Left forelimb (tissue), 1 donor: ENCODE results near the gene RPL12.
A peak's percentile ranks its signal among the peaks of the same experiment; 100 is the strongest.
"Not testable (repeated sequence)": the region's sequence is repeated elsewhere in the genome, so short reads cannot be mapped to it uniquely, and the experiment has no call there.

ENCODE experiments used
- DNase-seq: peaks from one replicate; pipeline ENCODE4 v3.0.0-alpha.2; 2018; ENCODE audit warnings: low spot score

RPL12 gene

DNA sequence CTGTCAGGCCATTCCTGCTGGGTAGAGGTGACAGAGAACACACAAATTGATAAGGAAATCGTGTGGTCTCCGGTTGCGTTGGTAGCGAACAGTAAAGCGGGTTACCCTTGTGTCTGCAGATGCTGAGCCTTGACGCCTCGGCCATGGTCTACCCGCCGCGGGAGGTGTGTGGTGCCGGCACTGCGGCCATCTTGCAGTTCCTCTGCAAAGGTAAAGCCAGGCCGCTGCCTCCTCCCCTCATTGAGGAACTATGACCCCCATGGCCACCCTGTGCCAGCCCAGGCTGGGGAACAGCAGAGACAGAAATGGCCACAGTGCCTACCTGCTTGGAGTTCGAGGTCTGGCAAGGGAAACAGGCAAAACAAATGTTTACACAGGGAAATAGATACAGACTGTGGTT lies 16.4 kb upstream of the RPL12 start:
- no peak for DNase-seq

DNA sequence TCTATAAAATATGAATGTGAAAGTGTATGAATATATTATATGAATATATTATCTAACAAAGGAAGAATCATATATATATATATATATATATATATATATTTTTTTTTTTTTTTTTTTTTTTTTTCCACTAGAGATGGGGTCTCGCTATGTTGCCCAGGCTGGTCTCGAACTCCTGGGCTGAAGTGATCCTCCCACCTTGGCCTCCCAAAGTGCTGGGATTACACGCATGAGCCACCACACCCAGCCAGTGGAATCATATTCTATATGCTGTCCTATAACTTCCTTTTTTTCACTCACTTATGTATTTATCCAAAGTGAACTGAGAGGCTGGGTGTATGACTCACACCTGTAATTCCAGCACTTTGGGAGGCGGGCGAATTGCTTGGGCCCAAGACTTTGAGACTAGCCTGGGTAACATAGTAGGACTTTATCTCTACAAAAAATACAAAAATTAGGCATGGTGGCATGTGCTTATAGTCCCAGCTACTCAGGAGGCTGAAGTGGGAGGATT lies 15.3 kb upstream of the RPL12 start:
- not testable (repeated sequence) for DNase-seq

DNA sequence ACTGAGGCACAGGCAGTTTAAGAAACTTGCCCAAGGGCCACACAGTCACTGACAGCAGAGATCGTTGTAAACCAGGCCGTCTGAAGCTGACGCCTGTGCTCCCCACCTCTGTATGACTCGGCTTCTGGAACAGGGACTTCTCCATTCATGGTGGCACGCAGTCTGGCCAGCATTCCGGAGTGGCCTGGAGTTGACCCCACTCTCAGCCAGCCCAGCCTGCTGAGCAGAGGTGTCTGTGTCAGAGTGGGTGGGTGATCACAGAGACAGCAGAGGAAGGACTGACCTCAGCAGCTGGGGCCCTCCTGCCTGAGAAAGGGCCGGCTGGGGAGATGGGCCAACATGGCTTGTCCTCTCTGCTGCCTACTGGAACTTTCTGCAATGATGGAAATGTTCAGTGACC lies 12.7 kb upstream of the RPL12 start:
- no peak for DNase-seq

DNA sequence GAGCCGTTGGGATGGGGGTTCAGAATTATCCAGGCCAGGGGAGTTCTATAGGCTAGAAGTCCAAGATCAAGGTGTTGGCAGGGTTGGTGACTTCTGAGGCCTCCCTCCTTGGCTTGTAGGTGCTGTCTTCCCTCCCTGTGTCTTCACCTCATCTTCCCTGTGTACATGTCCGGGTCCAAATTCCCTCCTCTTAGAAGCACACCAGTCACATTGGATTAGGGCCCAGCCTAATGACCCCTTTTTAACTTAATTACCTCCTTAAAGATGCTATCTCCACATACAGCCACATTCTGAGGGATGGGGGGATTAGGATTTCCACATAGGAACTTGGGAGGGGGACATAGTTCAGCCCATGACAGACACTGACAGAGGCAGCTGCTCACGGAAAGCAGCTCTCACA lies 12.2 kb upstream of the RPL12 start:
- no peak for DNase-seq

DNA sequence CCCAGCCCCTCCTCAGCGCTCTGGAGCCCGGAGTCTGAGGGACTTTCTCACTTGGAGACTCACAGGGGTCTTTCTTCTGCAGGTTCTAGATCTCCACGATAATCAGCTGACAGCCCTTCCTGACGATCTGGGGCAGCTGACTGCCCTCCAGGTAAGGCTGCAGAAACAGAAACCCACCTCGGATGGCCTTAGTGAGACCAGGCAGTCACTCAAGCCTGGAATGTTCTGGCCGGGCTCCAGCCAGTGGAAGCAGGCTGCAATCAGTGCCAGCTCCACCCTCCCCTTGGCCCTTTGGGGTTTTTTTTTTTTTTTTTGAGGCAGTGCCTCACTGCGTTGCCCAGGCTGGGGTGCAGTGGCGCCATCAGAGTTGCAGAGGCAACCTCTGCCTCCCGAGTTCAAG lies 7.7 kb upstream of the RPL12 start:
- no peak for DNase-seq

- DNase-seq: no peak
Measured at GRCh38 chr9:127457191-127457878, 6.1 kb upstream of the RPL12 start.

- no peak for DNase-seq
Measured at GRCh38 chr9:127455324-127455992, 4.3 kb upstream of the RPL12 start.

GRCh38 chr9:127452691-127453090 lies 1.5 kb upstream of the RPL12 start:
- no peak for DNase-seq

GRCh38 chr9:127451858-127452656 lies 851 bp upstream of the RPL12 start:
- peak; percentile 73 for DNase-seq

DNA sequence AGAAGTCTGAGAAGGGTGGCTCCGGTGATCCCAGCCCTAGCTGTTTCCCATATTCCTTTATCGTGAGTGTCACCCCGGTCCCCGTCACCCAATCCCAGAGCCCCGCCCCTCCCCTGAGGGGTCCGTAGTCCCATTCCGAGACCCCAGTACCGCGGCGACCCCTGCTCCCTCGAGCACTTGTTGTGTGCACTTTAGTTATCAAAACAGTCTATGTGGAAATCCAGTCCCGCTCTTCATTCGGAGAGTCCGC lies 327 bp upstream of the RPL12 start:
- DNase-seq: no peak

DNA sequence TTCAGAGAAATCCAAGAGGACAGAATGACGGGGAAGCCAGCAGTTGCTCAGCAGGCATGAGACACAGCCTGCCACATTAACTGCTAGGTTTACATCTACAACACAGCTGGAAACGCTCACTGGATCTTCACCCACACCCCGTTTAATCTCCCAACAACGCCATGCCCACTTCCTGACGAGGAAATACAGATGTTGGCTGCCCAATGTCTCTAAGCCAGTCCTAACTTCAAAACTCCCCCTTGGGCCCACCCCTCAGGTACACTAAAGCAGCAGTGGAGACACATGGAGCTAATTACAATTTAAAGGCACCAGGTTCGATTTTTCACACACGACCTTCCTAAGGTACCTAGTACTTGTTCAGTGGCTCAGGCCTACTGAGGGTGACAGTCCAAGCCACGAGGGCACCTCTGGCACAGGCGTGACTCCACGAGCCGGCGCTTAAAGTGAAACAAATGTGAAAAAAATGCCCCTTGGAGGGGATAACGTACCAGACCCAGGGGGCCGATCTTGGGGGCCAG lies 904 bp downstream of the RPL12 start:
- DNase-seq: no peak

GRCh38 chr9:127449332-127449966 lies 1.8 kb downstream of the RPL12 start:
- DNase-seq: no peak

DNA sequence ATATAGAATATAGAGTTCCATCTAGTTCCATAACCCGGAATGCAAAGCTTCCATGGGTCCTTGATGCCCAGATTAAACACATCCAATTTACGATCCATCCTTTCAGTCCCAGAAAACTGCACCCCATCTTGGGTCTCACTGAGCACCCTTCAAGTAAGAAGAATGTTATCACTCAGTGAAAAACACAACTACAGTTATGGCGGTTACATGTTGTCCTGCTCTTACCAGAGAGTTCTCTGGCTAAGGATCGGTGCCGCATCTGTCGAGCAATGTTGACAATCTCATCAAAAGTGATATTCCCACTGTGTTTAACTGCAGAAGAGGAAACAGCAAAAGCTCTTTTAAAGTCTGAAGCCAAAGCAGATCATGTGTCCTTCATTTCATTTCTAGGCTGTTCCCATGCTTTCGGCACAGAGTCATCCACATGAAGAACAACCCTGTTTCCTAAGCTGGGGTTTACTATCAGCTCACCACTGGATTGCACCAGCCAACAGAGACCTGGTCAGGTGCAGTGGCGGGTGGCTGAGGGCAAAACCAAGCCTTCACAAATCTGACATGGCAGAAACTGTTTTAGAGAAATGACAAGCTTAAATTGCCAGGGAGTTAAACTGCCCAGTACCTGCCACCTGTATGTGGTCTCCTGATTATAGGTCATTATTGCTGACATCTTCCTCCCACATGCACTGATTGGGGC lies 2.9 kb downstream of the RPL12 start:
- DNase-seq: no peak

- no peak for DNase-seq
Measured at GRCh38 chr9:127447416-127448111, 3.6 kb downstream of the RPL12 start.

GRCh38 chr9:127446713-127447415 lies 4.3 kb downstream of the RPL12 start:
- no peak for DNase-seq

DNA sequence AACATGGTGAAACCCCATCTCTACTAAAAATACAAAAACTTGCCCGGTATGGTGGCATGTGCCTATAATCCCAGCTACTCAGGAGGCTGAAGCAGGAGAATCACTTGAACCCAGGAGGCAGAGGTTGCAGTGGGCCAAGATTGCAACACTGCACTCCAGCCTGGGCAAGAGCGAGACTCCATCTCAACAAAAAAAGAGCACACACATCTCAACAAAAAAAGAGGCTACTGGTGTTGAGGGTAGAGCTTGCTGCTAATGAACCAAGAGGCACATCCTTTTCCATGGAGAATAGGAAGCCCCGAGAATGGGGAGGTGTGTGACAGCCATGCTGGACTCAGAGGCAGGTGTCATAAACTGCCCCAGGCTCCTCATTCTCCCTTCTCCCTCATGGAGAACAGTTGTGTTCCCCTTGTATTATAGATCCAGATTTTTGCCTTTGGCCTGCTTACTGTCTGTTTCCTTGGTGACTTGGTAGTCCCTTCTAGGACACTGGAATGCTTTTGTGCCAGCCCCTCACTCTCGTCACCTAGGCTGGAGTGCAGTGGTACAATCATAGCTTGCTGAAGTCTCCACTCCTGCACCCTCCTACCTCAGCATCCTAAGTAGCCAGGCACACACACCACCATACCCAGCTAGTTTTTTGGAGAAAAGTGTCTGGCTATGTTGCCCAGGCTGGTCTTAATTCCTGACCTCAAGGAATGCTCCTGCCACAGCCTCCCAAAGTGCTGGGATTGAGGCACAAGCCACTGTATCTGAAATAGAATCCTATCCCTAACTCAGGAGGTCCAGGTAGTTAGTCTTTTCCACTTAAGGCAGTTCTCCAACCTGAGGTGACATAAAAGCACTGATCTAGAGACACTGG lies 5.1 kb downstream of the RPL12 start:
- DNase-seq: no peak

- DNase-seq: no peak
Measured at GRCh38 chr9:127444921-127445850, 6.0 kb downstream of the RPL12 start.

DNA sequence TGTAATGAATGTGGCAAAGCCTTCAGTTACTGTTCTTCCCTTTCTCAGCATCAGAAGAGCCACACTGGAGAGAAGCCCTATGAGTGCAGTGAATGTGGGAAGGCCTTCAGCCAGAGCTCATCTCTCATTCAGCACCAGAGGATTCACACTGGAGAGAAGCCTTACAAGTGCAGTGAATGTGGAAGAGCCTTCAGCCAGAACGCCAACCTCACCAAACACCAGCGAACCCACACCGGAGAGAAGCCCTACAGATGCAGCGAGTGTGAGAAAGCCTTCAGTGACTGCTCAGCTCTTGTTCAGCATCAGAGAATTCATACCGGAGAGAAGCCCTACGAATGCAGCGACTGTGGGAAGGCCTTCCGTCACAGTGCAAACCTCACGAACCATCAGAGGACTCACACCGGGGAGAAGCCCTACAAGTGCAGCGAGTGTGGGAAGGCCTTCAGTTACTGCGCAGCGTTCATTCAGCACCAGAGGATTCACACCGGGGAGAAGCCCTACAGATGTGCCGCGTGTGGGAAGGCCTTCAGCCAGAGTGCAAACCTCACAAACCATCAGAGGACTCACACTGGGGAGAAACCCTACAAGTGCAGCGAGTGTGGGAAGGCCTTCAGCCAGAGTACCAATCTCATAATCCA lies 6.8 kb downstream of the RPL12 start:
- DNase-seq: no peak
